ENCODE data around the gene TRIM44.

- no peak for TF ChIP-seq CTCF (IDR thresholded peaks at IDR 0.05)
- no peak for TF ChIP-seq POLR2A (IDR thresholded peaks at IDR 0.05)
- no peak for TF ChIP-seq EP300 (IDR thresholded peaks at IDR 0.05)
Observed at GRCh38 chr11:35844579-35844978, 182.0 kb downstream of the TRIM44 start.
